ENCODE measurements around the gene ZNF474.

Gene ZNF474

DNA sequence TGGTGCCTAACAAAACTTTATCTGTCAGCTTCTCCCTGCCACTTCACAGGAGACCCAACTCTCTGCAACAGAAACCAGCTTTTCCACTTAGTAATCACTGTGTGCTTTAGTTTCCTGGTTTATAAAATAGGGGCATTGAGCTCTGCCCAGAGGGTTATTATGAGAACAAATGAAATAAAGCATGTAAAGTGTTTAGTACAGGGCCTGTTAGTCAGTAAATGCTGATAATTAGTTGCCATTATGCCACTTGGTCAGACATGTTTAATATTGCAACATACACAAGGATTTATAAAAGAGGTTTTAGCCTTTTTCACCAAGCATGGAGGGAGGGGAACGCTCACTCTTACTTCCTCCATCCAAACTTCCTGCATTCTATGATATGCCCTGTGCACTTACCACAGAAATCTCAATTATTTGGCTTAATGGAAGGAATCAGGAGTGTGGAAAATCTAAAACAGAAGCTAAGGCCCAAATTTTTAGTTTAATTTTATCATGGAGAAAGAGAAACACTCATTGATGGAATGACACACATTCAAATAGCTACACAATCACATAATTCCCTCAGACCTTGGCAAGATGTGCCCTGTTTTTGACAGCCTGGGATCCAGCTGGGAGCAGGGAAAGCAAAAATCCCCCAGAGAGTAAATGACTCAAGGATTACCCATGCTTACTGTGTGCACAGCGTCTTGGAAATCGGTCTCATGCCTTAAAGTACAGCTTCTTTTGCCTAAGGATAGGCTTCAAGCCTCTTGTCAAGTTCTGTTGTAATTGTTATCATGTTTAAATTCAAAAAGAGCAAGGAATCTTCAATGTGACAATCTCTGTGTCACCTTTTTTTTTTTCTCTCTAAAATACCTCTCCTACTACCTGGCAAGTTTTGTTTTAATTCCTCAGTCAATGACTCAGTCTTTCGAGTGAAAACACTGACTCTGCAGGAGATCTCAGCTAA lies 34.0 kb downstream of the ZNF474 start:
- TF ChIP-seq HOXA7 (CRISPR knock-in tag; IDR thresholded peaks at IDR 0.05; ENCODE audit: borderline replicate concordance) = no peak
- no peak for TF ChIP-seq ZNF561 (tag by site-specific recombination; IDR thresholded peaks at IDR 0.05; ENCODE audit: borderline replicate concordance)
- TF ChIP-seq ZNF350 (tag by site-specific recombination; IDR thresholded peaks at IDR 0.05) = no peak
- TF ChIP-seq PRDM1 (tag by site-specific recombination; IDR thresholded peaks at IDR 0.05) = no peak
- Histone ChIP-seq H3K36me3 (ENCODE audit: control insufficient read depth in 2 of 2, insufficient read depth in 1 of 2, low read length in 2 of 2) (no peaks in the 10 kb centered on the region), H3K4me1 (ENCODE audit: control insufficient read depth, insufficient read depth, low read length) (no peaks in the 10 kb centered on the region), H3K27ac (ENCODE audit: extremely low read depth, low read depth, low read length) (no peak overlapping the region), H3K4me3 (ENCODE audit: low read depth, low read length) (no peak overlapping the region), H3K9me3 (ENCODE audit: control insufficient read depth, insufficient read depth, low read depth, low read length) (no peaks in the 10 kb centered on the region)
- POLR2A ChIA-PET = no interaction called here
- CTCF ChIA-PET = interaction anchor here (0.6 to 1.3 kb wide), 2 partner anchors 61 to 200 kb away, joined by 3 to 7 read pairs; no protein-coding TSS in a partner anchor

DNA sequence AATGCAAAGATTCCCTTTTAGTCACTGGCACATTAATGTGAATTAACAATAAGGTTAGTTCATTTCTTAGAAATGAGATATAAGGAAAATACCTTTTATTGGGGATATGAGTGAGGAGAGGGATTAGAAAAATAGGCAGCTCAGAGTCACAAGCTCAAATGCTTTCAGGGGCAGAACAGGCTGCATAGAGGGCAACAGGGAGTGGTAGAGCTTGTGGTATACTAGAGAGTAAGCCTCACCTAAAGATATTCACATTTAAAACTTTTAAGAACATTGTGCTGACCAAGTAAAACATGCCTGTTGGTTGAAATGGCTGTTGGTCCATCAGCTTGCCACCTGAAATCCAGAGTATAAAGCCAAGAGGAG lies 34.7 kb downstream of the ZNF474 start:
- CTCF ChIA-PET = interaction anchor here (0.6 to 1.3 kb wide), 2 partner anchors 62 to 200 kb away, joined by 3 to 7 read pairs; no protein-coding TSS in a partner anchor
- POLR2A ChIA-PET = no interaction called here
- Histone ChIP-seq H3K4me1 (ENCODE audit: control insufficient read depth, insufficient read depth, low read length) (no peaks in the 10 kb centered on the region), H3K27ac (ENCODE audit: extremely low read depth, low read depth, low read length) (no peak overlapping the region), H3K36me3 (ENCODE audit: control insufficient read depth in 2 of 2, insufficient read depth in 1 of 2, low read length in 2 of 2) (no peaks in the 10 kb centered on the region), H3K9me3 (ENCODE audit: control insufficient read depth, insufficient read depth, low read depth, low read length) (no peaks in the 10 kb centered on the region), H3K4me3 (ENCODE audit: low read depth, low read length) (no peak overlapping the region)
- TF ChIP-seq ZNF571 (tag by site-specific recombination; IDR thresholded peaks at IDR 0.05) = no peak
- TF ChIP-seq, protein P1, sequence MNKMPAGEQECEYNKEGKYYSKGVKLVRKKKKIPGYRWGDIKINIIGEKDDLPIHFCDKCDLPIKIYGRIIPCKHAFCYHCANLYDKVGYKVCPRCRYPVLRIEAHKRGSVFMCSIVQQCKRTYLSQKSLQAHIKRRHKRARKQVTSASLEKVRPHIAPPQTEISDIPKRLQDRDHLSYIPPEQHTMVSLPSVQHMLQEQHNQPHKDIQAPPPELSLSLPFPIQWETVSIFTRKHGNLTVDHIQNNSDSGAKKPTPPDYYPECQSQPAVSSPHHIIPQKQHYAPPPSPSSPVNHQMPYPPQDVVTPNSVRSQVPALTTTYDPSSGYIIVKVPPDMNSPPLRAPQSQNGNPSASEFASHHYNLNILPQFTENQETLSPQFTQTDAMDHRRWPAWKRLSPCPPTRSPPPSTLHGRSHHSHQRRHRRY (tag by site-specific recombination; IDR thresholded peaks at IDR 0.05) = no peak
- TF ChIP-seq, protein P2, sequence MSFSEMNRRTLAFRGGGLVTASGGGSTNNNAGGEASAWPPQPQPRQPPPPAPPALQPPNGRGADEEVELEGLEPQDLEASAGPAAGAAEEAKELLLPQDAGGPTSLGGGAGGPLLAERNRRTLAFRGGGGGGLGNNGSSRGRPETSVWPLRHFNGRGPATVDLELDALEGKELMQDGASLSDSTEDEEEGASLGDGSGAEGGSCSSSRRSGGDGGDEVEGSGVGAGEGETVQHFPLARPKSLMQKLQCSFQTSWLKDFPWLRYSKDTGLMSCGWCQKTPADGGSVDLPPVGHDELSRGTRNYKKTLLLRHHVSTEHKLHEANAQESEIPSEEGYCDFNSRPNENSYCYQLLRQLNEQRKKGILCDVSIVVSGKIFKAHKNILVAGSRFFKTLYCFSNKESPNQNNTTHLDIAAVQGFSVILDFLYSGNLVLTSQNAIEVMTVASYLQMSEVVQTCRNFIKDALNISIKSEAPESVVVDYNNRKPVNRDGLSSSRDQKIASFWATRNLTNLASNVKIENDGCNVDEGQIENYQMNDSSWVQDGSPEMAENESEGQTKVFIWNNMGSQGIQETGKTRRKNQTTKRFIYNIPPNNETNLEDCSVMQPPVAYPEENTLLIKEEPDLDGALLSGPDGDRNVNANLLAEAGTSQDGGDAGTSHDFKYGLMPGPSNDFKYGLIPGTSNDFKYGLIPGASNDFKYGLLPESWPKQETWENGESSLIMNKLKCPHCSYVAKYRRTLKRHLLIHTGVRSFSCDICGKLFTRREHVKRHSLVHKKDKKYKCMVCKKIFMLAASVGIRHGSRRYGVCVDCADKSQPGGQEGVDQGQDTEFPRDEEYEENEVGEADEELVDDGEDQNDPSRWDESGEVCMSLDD (tag by site-specific recombination; IDR thresholded peaks at IDR 0.05) = no peak

DNA sequence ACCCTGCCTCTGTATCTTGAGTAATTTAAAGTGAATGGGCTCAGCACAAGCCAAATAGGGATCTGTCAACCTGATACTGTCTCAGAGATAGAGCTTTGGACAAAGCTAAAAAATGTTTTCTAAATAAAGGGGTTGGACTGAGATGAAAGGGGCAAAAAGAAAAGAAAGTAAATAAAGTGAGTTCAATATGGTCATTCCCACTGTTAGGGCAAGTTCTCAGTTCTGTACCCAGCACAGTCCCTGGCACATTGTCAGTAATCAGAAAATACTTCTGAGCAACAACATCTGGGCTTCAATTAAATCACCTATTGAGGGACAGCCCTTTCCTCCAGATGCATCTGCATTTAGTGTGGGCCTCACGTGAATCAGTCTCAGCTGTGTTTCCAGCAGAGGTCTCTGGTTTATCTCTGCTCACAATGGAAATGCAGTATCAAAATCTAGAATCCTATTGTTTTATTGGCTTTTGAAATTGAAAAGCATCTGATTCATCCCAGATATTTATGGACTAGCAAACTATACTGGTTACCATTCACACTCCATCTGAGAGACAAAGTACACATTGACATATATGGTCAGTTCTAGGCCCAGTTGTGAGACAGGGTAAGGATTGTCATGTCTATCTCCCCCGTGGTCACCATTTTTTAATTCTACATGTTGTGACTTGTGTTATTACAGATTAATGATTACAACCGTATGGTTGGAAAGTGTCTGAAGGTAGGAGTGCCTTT lies 35.6 kb downstream of the ZNF474 start:
- H3K4me1 ChIP-seq (ENCODE audit: control insufficient read depth, insufficient read depth, low read length) = no peaks in the 10 kb centered on the region
- CTCF ChIA-PET = interaction anchor here (0.5 to 1.0 kb wide), 2 partner anchors 8 to 336 kb away, joined by 3 to 4 read pairs; no protein-coding TSS in a partner anchor
- H3K36me3 ChIP-seq (ENCODE audit: control insufficient read depth in 2 of 2, insufficient read depth in 1 of 2, low read length in 2 of 2) = no peaks in the 10 kb centered on the region
- H3K4me3 ChIP-seq (ENCODE audit: low read depth, low read length) = no peak overlapping the region
- POLR2A ChIA-PET = no interaction called here
- H3K27ac ChIP-seq (ENCODE audit: extremely low read depth, low read depth, low read length) = no peak overlapping the region
- H3K9me3 ChIP-seq (ENCODE audit: control insufficient read depth, insufficient read depth, low read depth, low read length) = no peaks in the 10 kb centered on the region
- TF ChIP-seq HOXC10 (CRISPR knock-in tag; IDR thresholded peaks at IDR 0.05) = no peak
- no peak for TF ChIP-seq TCF7L2 (IDR thresholded peaks at IDR 0.05; ENCODE audit: borderline replicate concordance, low read depth, low read length)
- TF ChIP-seq, protein P3, sequence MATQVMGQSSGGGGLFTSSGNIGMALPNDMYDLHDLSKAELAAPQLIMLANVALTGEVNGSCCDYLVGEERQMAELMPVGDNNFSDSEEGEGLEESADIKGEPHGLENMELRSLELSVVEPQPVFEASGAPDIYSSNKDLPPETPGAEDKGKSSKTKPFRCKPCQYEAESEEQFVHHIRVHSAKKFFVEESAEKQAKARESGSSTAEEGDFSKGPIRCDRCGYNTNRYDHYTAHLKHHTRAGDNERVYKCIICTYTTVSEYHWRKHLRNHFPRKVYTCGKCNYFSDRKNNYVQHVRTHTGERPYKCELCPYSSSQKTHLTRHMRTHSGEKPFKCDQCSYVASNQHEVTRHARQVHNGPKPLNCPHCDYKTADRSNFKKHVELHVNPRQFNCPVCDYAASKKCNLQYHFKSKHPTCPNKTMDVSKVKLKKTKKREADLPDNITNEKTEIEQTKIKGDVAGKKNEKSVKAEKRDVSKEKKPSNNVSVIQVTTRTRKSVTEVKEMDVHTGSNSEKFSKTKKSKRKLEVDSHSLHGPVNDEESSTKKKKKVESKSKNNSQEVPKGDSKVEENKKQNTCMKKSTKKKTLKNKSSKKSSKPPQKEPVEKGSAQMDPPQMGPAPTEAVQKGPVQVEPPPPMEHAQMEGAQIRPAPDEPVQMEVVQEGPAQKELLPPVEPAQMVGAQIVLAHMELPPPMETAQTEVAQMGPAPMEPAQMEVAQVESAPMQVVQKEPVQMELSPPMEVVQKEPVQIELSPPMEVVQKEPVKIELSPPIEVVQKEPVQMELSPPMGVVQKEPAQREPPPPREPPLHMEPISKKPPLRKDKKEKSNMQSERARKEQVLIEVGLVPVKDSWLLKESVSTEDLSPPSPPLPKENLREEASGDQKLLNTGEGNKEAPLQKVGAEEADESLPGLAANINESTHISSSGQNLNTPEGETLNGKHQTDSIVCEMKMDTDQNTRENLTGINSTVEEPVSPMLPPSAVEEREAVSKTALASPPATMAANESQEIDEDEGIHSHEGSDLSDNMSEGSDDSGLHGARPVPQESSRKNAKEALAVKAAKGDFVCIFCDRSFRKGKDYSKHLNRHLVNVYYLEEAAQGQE (tag by site-specific recombination; IDR thresholded peaks at IDR 0.05) = no peak
- no peak for TF ChIP-seq ZNF302 (tag by site-specific recombination; IDR thresholded peaks at IDR 0.05; ENCODE audit: low read depth)
- TF ChIP-seq ZNF549 (tag by site-specific recombination; IDR thresholded peaks at IDR 0.05) = no peak
- TF ChIP-seq ZNF394 (tag by site-specific recombination; IDR thresholded peaks at IDR 0.05; ENCODE audit: borderline replicate concordance) = no peak
- no peak for TF ChIP-seq ZSCAN23 (tag by site-specific recombination; IDR thresholded peaks at IDR 0.05)
- TF ChIP-seq, protein P1 (tag by site-specific recombination; IDR thresholded peaks at IDR 0.05) = no peak
- TF ChIP-seq, protein P4, sequence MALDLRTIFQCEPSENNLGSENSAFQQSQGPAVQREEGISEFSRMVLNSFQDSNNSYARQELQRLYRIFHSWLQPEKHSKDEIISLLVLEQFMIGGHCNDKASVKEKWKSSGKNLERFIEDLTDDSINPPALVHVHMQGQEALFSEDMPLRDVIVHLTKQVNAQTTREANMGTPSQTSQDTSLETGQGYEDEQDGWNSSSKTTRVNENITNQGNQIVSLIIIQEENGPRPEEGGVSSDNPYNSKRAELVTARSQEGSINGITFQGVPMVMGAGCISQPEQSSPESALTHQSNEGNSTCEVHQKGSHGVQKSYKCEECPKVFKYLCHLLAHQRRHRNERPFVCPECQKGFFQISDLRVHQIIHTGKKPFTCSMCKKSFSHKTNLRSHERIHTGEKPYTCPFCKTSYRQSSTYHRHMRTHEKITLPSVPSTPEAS (tag by site-specific recombination; IDR thresholded peaks at IDR 0.05) = no peak
- TF ChIP-seq REPIN1 (tag by site-specific recombination; IDR thresholded peaks at IDR 0.05; ENCODE audit: low read depth) = no peak
- no peak for TF ChIP-seq SETDB1 (IDR thresholded peaks at IDR 0.05; ENCODE audit: insufficient read length, low read length)

Measured in HEK293 (cell line).